Mesodermal cell (in vitro differentiated cells): Measurements from ENCODE around the gene CETN3. TPM values are rescaled to one million over a fixed set of nuclear protein-coding genes. Genes with fewer than 3 reads are reported as not detected.

Experiments
- H3K27ac ChIP-seq: 2 replicates; pipeline ENCODE4 v1.7.0; 2013; ENCODE audit warnings: mild to moderate bottlenecking, low read depth, low read length, moderate library complexity; ENCODE audit not compliant: severe bottlenecking
- H3K36me3 ChIP-seq: 2 replicates; pipeline ENCODE4 v1.7.1; 2013; ENCODE audit warnings: mild to moderate bottlenecking, low read length, moderate library complexity; ENCODE audit not compliant: control insufficient read depth, insufficient read depth
- H3K4me1 ChIP-seq: one replicate; pipeline ENCODE4 v1.7.1; 2013; ENCODE audit warnings: mild to moderate bottlenecking, low read length; ENCODE audit not compliant: insufficient read depth, control insufficient read depth, poor library complexity, severe bottlenecking
- H3K4me3 ChIP-seq: 2 replicates; pipeline ENCODE4 v1.7.0; 2013; ENCODE audit warnings: low read length, control low read depth, mild to moderate bottlenecking; ENCODE audit not compliant: insufficient read depth, poor library complexity, severe bottlenecking; ENCODE audit errors: extremely low read depth
- H3K9me3 ChIP-seq: 2 replicates; pipeline ENCODE4 v1.7.1; 2013; ENCODE audit warnings: mild to moderate bottlenecking, low read length, moderate library complexity; ENCODE audit not compliant: control insufficient read depth
- WGBS, 2 experiments: methylation state at CpG; one replicate each; pipeline ENCODE4 v1.1.5; 2013; ENCODE audit warnings: missing lambda C conversion rate in 2 of 2; ENCODE audit not compliant: insufficient coverage in 2 of 2; 5-methylcytosine and 5-hydroxymethylcytosine counted together
- polyA plus RNA-seq, 2 experiments: library from polyadenylated mRNA; stranded (reverse); fragments of 50-300 nt; gene quantifications; one replicate each; pipeline ENCODE4 v1.2.3, GENCODE V29; 2013

The CETN3 gene
- polyA plus RNA-seq (2013, experiment 1 of 2) = 37.7 TPM
- polyA plus RNA-seq (2013, experiment 2 of 2) = 58.9 TPM

DNA sequence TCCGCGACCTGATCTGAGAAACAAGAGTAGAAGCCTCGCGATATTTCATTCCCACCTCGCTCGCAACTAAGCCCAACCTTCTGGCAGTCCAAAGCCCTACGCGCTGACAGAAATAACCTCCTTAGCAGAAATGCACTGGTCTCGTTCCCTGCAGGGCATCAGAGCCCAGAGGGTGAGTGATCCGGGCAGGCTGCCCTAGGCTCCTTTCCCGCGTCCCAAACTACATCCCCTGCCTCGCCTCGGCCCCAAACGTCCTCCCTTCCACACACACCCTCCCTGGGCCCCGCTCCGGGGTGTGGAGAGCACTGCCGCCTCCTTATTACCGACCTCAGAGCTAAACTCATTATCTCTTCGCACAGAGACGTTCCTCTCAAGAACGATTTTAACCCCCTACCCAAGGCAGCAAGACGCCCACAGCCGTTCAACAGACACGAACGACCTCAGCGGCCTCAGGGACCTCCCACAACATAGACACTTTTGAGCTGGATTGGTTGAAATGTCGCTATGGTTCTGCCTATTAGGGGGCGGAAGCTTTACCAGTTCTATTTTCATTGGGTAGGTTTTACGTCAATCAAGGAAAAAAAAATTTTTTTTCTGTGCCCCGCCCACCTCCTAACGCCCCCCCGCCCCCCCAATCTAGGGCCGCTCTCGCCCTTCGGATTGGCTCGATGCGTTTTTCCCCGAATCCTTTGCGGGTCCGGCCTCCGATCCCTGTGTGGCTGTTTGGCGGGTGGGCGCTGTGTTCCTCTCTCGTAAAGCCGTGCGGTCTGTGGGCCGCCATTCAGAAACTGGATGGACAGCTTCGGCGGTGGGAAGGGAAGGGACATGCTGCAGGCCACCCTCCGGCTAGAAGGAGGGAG is at the start of gene CETN3:
TSS of gene CETN3 (minus strand) at position 439 of the 860 bp plus-strand sequence. CDS start at position 344, 95 bp downstream.
- H3K4me3 ChIP-seq = peak within 1 kb of the TSS; percentile 68
- WGBS, 2 experiments = 0% methylated on average over 16 to 32 of the region's 51 CpGs
- H3K9me3 ChIP-seq = no peaks in the 10 kb centered on the region
- peak within 1 kb of the TSS; percentile 94 for H3K27ac ChIP-seq
- no peaks in the 10 kb centered on the region for H3K4me1 ChIP-seq
- peaks cover 3% of the 10 kb centered on the region for H3K36me3 ChIP-seq

DNA sequence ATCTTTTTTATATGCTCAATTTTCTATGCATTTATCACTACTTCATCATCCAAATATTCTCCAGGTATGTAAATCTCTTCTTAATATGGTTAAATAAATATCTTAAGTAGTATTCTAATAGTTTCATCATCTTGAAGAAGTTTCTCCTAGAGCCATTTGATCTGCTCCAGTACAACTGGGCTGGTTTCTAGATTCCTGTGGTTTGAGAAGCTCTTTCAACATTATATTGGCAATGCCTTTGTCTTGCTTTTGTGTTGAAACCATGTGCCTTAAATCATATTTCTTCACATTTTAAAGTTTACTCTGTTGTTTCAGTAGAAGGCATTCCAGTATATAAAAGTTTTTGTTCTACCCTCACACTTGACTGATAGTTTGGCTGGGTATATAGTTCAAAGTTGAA is 37.4 kb upstream of the CETN3 start:
- no peak overlapping the region for H3K4me3 ChIP-seq
- H3K9me3 ChIP-seq = no peaks in the 10 kb centered on the region
- no peaks in the 10 kb centered on the region for H3K36me3 ChIP-seq
- no peak overlapping the region for H3K27ac ChIP-seq
- no peaks in the 10 kb centered on the region for H3K4me1 ChIP-seq

DNA sequence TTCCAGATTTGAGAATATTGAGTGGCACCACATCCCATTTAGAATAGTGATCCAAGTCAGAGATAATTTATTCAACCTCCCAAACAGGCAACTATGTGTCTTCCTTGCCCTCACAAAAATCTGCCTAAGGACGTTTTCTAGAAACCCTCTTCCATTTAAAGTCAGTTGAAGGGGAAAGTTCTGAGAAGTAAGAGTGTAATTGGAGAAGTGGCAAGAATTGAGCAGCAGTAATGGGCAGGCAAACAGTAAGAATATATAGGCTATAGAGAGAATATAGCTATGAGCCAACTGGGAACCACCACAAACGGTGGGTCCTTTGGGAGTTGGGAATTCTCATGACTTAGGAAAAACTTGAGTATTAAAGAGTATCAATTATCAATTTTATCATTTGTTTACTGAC is 31.1 kb upstream of the CETN3 start:
- 100% methylated on average over 1 of the region's 2 CpGs; no CpG with 5 or more reads in 1 of the 2 experiments for WGBS, 2 experiments

DNA sequence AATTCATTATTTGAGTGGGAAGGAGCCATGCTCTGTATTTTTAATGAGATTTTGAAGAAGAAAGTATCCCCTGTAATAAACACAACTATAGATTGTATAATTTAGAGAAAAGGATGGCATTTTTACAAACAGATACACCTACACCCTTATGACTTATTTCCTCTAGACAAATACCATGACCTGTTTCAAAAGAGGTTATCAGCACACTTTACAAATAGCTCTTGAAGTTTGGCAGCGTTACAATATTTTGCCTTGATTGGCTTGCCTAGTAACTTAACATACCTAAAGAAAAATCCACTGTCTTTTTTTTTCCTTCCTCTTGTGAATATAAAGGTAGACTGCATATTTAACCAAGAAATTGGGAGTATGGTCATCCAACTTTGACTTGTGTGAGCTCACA is 28.5 kb upstream of the CETN3 start:
- H3K4me1 ChIP-seq = no peaks in the 10 kb centered on the region
- WGBS, 2 experiments = 100% methylated on average over 1 of the region's 1 CpG; no CpG with 5 or more reads in 1 of the 2 experiments
- no peak overlapping the region for H3K4me3 ChIP-seq
- no peak overlapping the region for H3K27ac ChIP-seq
- H3K9me3 ChIP-seq = no peaks in the 10 kb centered on the region
- H3K36me3 ChIP-seq = no peaks in the 10 kb centered on the region

More for the DNA sequence above, 31.1 kb upstream of the CETN3 start:
- H3K4me1 ChIP-seq = no peaks in the 10 kb centered on the region
- H3K9me3 ChIP-seq = no peaks in the 10 kb centered on the region
- no peak overlapping the region for H3K4me3 ChIP-seq
- H3K27ac ChIP-seq = no peak overlapping the region
- H3K36me3 ChIP-seq = no peaks in the 10 kb centered on the region

DNA sequence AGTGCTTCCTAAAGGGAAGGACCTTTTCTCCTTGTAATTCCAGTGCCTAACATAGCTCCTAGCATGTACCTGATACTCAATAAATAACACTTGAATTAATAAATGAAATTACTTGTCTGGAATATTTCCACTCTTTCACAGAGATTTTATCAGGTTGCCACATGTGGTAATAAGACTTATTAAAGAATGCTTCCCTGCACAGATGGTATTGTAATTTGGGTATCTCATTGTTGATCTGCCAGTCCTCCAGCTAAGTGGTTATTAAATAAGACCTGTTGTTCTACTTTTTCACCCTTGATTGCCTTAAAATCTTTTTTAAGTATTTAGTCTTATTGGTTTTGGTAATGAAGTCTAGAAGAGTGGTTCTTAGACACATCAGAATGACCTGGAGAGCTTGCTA is 28.1 kb upstream of the CETN3 start:
- no peaks in the 10 kb centered on the region for H3K36me3 ChIP-seq

DNA sequence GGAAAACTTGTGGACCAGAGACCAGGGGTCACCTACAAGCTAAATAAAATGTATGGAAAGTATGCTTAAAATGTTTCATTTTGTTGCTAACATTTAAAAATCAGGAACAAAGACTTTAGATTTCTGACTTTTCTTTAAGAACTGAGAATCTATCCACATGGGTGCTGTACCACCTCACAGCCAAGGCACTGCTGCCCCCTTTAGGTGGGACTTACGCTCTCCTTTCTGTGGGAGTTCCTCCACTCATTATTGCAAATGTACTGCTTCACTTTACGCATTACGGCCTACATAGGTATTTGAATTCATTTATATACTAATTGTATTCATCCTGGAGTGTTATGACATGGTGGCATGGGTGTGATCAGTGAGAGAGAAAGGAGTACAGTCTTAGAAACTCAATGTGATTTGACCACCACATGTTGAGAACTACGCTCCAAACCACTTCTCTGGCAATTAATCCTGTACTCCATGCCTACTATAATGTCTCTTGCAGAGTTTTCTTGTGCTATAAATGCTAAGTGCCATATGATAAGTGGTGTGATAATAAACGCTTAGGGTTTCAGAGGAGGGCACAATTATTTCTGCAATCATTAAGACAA is 24.7 kb upstream of the CETN3 start:
- 50% methylated on average over 1 of the region's 5 CpGs; no CpG with 5 or more reads in 1 of the 2 experiments for WGBS, 2 experiments
- no peak overlapping the region for H3K27ac ChIP-seq

More for the DNA sequence above, 28.1 kb upstream of the CETN3 start:
- Histone ChIP-seq H3K27ac (no peak overlapping the region), H3K9me3 (no peaks in the 10 kb centered on the region), H3K4me3 (no peak overlapping the region), H3K4me1 (no peaks in the 10 kb centered on the region)

DNA sequence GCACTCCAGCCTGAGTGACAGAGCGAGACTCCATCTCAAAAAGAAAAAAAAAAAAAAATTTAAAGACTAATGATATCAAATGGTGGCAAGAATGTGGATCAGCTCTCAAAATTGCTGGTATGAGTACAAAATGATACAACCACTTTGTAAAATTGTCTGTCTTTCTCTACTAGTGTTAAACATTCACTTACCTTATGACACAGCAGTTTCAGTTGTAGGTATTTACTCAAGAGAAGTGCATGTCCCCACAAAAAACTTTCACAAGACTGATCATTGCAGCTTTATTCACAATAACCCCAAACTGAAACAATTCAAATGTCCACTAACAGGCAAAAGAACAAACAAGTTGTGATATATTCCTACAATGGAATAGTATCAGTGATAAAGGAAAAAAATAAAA is 14.7 kb upstream of the CETN3 start:
- H3K27ac ChIP-seq = no peak overlapping the region
- no peaks in the 10 kb centered on the region for H3K4me1 ChIP-seq
- H3K9me3 ChIP-seq = no peaks in the 10 kb centered on the region
- no peaks in the 10 kb centered on the region for H3K36me3 ChIP-seq
- no peak overlapping the region for H3K4me3 ChIP-seq
- WGBS, 2 experiments = no CpG with 5 or more reads among the region's 1 CpG

More for the DNA sequence above, 24.7 kb upstream of the CETN3 start:
- Histone ChIP-seq H3K36me3 (no peaks in the 10 kb centered on the region), H3K4me1 (no peaks in the 10 kb centered on the region), H3K9me3 (no peaks in the 10 kb centered on the region), H3K4me3 (no peak overlapping the region)

DNA sequence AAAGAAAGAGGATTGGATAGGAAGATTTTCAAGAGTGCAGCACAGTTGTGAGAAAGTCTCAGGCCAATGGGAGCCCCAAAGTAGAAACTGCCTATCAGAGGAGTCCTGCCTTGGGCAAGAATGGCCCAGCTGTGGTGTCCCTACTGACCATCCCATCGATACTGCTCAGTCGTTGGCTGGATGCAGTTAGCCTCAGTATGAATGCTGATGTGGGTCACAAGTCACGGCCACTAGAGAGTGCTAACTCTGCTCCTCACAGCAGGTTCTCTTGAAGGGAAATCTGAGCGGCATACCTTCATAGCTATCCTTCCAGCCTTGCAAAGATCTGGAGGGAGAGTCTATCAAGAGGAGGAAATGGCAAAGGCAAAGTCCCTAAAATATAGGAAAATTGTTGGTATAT is 11.6 kb upstream of the CETN3 start:
- Histone ChIP-seq H3K9me3 (no peaks in the 10 kb centered on the region), H3K27ac (no peak overlapping the region), H3K4me3 (no peak overlapping the region), H3K4me1 (no peaks in the 10 kb centered on the region), H3K36me3 (no peaks in the 10 kb centered on the region)
- WGBS, 2 experiments = 18 to 58% methylated on average over 2 to 4 of the region's 4 CpGs

DNA sequence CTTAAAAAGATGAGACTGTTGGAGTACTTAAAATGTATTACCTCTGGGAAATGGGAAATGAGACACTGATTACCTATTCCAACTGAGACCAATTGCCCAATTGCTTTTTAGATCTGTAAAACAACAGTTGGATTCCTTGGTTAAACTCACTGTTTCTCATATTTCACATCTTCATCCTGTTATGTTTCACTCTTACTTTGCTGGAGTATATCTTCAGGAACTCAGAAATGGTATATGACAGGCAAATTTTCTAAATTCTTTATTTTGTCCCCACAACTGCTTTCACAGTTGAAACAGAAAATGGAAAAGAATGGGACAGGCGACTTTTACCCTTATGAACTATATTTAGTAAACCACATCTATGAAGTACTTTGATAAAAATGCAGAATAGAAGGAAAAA is 8.7 kb upstream of the CETN3 start:
- no CpG with 5 or more reads among the region's 1 CpG for WGBS, 2 experiments
- Histone ChIP-seq H3K4me3 (no peak overlapping the region), H3K9me3 (no peaks in the 10 kb centered on the region), H3K36me3 (no peaks in the 10 kb centered on the region), H3K4me1 (no peaks in the 10 kb centered on the region), H3K27ac (no peak overlapping the region)

DNA sequence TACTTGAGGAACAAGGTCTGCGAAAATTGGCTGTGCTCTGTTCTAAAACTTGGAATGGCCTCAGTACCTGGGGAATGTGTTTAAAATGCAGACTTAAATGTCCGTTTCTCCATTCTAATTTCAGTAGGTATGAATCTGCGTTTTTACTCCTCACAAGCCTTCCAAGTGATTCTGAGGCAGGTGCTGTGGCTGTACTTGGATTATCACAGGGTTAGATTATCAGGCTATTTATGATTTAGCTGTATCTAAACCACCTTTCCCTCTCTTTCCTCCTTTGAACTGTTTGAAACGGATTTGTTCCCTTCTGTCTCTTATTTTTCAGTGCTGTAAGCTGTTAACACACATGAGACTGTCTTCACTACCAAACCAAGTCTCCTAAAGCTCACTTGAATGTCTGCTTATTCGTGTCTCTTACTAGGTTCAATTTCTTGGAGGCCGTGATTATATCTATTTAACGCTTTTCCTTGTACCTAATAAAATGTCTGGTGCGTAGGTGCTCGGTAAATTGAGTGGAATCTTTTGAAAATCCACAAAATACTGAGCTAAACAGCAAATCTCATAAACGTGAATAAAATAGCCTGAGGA is 714 bp upstream of the CETN3 start:
- Histone ChIP-seq H3K27ac (peak overlapping the region; percentile 92), H3K9me3 (no peaks in the 10 kb centered on the region), H3K4me3 (peak overlapping the region; percentile 68), H3K4me1 (no peaks in the 10 kb centered on the region), H3K36me3 (no peaks in the 10 kb centered on the region)
- 0% methylated on average over 1 to 2 of the region's 10 CpGs for WGBS, 2 experiments
